OCI-LY1 (cell line): ENCODE results near the gene SUN5.

Experiments used
- EZH2 ChIP-seq: fragments of 200-600 bp; sonication (generic), shearing (Covaris generic); IDR thresholded peaks from 2 replicates; pipeline ENCODE4 v1.8.0; 2017; ENCODE audit warnings: borderline replicate concordance, mixed run types, mild to moderate bottlenecking, antibody characterized with exemption, low read length, moderate library complexity, mixed read lengths
- TF ChIP-seq, protein P1 (sequence below): fragments of 200-600 bp; sonication (generic), shearing (Covaris generic); IDR thresholded peaks from 2 replicates; pipeline ENCODE4 v1.5.1; 2017; ENCODE audit warnings: mild to moderate bottlenecking, antibody characterized with exemption, low read length, moderate library complexity, mixed read lengths

DNA sequence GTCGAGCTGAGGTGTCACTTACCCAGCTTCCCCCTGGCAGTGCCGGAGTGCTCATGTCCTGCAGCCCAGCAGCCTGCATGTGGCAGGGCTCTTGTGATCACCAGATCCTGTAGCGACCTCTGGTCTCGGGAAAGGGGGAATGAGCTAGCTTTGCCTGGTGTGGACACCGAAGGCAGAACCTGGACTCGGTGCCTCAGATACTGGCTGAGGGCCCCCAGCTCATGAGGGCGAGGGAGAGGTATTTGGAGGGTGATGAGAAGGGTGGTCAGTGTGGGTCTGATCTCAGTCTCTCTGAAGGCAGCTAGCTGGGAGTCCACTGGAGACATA, 26.3 kb downstream of the SUN5 start:
- TF ChIP-seq, protein P1, sequence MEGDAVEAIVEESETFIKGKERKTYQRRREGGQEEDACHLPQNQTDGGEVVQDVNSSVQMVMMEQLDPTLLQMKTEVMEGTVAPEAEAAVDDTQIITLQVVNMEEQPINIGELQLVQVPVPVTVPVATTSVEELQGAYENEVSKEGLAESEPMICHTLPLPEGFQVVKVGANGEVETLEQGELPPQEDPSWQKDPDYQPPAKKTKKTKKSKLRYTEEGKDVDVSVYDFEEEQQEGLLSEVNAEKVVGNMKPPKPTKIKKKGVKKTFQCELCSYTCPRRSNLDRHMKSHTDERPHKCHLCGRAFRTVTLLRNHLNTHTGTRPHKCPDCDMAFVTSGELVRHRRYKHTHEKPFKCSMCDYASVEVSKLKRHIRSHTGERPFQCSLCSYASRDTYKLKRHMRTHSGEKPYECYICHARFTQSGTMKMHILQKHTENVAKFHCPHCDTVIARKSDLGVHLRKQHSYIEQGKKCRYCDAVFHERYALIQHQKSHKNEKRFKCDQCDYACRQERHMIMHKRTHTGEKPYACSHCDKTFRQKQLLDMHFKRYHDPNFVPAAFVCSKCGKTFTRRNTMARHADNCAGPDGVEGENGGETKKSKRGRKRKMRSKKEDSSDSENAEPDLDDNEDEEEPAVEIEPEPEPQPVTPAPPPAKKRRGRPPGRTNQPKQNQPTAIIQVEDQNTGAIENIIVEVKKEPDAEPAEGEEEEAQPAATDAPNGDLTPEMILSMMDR, result no peak
- TF ChIP-seq EZH2, result no peak
